Left hindlimb (tissue), 1 donor: ENCODE measurements around the gene BICC1.

ENCODE experiments used
- DNase-seq: peaks from one replicate; pipeline ENCODE4 v3.0.0-alpha.2; 2018

BICC1 gene

GRCh38 chr10:58660575-58661255 lies 148.0 kb downstream of the BICC1 start:
- no peak for DNase-seq

GRCh38 chr10:58661336-58661735 lies 148.7 kb downstream of the BICC1 start:
- DNase-seq, result no peak

GRCh38 chr10:58661902-58662301 lies 149.2 kb downstream of the BICC1 start:
- DNase-seq, result no peak

GRCh38 chr10:58662314-58662713 lies 149.6 kb downstream of the BICC1 start:
- no peak for DNase-seq

GRCh38 chr10:58665361-58665760 lies 152.7 kb downstream of the BICC1 start:
- DNase-seq, result no peak

GRCh38 chr10:58666024-58666423 lies 153.4 kb downstream of the BICC1 start:
- DNase-seq, result no peak

- DNase-seq, result no peak
Observed at GRCh38 chr10:58667658-58668310, 155.1 kb downstream of the BICC1 start.

- no peak for DNase-seq
Observed at GRCh38 chr10:58672845-58673244, 160.2 kb downstream of the BICC1 start.

- no peak for DNase-seq
Observed at GRCh38 chr10:58674251-58674650, 161.6 kb downstream of the BICC1 start.

GRCh38 chr10:58675321-58675720 lies 162.6 kb downstream of the BICC1 start:
- no peak for DNase-seq

- no peak for DNase-seq
Observed at GRCh38 chr10:58691528-58691927, 178.9 kb downstream of the BICC1 start.

GRCh38 chr10:58693919-58694318 lies 181.2 kb downstream of the BICC1 start:
- no peak for DNase-seq

GRCh38 chr10:58695022-58695421 lies 182.3 kb downstream of the BICC1 start:
- DNase-seq, result no peak

GRCh38 chr10:58696736-58697135 lies 184.1 kb downstream of the BICC1 start:
- no peak for DNase-seq

- no peak for DNase-seq
Observed at GRCh38 chr10:58697691-58698090, 185.0 kb downstream of the BICC1 start.

- no peak for DNase-seq
Observed at GRCh38 chr10:58698777-58699356, 186.2 kb downstream of the BICC1 start.

GRCh38 chr10:58700591-58700990 lies 187.9 kb downstream of the BICC1 start:
- DNase-seq, result peak; percentile 54

GRCh38 chr10:58701405-58702135 lies 188.9 kb downstream of the BICC1 start:
- no peak for DNase-seq

- DNase-seq, result no peak
Observed at GRCh38 chr10:58704226-58704625, 191.6 kb downstream of the BICC1 start.

- DNase-seq, result no peak
Observed at GRCh38 chr10:58704671-58705141, 192.0 kb downstream of the BICC1 start.

GRCh38 chr10:58706836-58707235 lies 194.2 kb downstream of the BICC1 start:
- DNase-seq, result no peak

GRCh38 chr10:58712141-58712540 lies 199.5 kb downstream of the BICC1 start:
- no peak for DNase-seq

- DNase-seq, result no peak
Observed at GRCh38 chr10:58712982-58713381, 200.3 kb downstream of the BICC1 start.

- DNase-seq, result no peak
Observed at GRCh38 chr10:58714409-58714808, 201.7 kb downstream of the BICC1 start.
